ENCODE data around the gene MAK. TPM values are rescaled to one million over a fixed set of nuclear protein-coding genes. Genes with fewer than 3 reads are reported as not detected.
A peak's percentile ranks its signal among the peaks of the same experiment; 100 is the strongest.

MAK gene
- total and polyA plus RNA-seq, 2 of the 13 experiments (the other 11 are each of a cell fraction or from before 2014, with no cell fraction given), result 0.04 TPM; not detected in 1

DNA sequence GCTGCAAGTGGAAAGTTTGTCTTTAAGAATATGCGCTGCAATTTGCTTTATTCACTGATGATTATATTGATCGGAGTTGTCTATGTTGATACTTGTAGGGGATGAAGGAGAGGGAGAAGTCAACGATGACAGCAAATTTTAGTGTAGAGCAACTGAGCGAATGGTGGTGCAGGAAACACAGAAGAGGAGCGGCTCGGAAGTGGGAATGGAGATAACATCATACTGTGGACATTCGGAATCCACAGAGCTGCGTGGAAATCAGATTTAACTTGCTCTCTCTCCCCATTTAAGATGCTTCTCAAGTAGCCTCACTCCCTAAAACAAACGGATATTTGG is 91.5 kb downstream of the MAK start (continued):
- TF ChIP-seq ZMAT5 (CRISPR knock-in tag; IDR thresholded peaks at IDR 0.05; ENCODE audit: borderline replicate concordance, low read depth) (no peak), HNF4A (CRISPR knock-in tag; IDR thresholded peaks at IDR 0.05) (no peak), JARID2 (CRISPR knock-in tag; IDR thresholded peaks at IDR 0.05; ENCODE audit: insufficient replicate concordance) (no peak), ZNF773 (CRISPR knock-in tag; IDR thresholded peaks at IDR 0.05; ENCODE audit: borderline replicate concordance) (no peak), RAD51 (IDR thresholded peaks at IDR 0.05; ENCODE audit: borderline replicate concordance) (no peak), CEBPG (CRISPR knock-in tag; IDR thresholded peaks at IDR 0.05) (no peak), MTF1 (CRISPR knock-in tag; IDR thresholded peaks at IDR 0.05) (no peak), SETDB1 (CRISPR knock-in tag; IDR thresholded peaks at IDR 0.05; ENCODE audit: borderline replicate concordance) (no peak), TBP (CRISPR knock-in tag; IDR thresholded peaks at IDR 0.05) (no peak), RCOR2 (CRISPR knock-in tag; IDR thresholded peaks at IDR 0.05) (no peak), ZNF678 (CRISPR knock-in tag; IDR thresholded peaks at IDR 0.05) (no peak), RELA (CRISPR knock-in tag; IDR thresholded peaks at IDR 0.05) (no peak), ZNF205 (CRISPR knock-in tag; IDR thresholded peaks at IDR 0.05) (no peak), ZMYM3 (CRISPR knock-in tag; IDR thresholded peaks at IDR 0.05) (no peak), SALL2 (CRISPR knock-in tag; IDR thresholded peaks at IDR 0.05) (0 out of 2 replicates have a peak, but pooled peaks have one; percentile 1), ZBTB7B (CRISPR knock-in tag; IDR thresholded peaks at IDR 0.05) (no peak), MBNL3 (CRISPR knock-in tag; conservative IDR thresholded peaks at IDR 0.05) (no peak), GABPA (IDR thresholded peaks at IDR 0.05; ENCODE audit: low read depth, low read length) (no peak), GABPA (CRISPR knock-in tag; IDR thresholded peaks at IDR 0.05; ENCODE audit: low read depth) (no peak), ZNF629 (CRISPR knock-in tag; conservative IDR thresholded peaks at IDR 0.05) (no peak), RXRA (CRISPR knock-in tag; IDR thresholded peaks at IDR 0.05) (no peak)
- TF ChIP-seq, protein P1, sequence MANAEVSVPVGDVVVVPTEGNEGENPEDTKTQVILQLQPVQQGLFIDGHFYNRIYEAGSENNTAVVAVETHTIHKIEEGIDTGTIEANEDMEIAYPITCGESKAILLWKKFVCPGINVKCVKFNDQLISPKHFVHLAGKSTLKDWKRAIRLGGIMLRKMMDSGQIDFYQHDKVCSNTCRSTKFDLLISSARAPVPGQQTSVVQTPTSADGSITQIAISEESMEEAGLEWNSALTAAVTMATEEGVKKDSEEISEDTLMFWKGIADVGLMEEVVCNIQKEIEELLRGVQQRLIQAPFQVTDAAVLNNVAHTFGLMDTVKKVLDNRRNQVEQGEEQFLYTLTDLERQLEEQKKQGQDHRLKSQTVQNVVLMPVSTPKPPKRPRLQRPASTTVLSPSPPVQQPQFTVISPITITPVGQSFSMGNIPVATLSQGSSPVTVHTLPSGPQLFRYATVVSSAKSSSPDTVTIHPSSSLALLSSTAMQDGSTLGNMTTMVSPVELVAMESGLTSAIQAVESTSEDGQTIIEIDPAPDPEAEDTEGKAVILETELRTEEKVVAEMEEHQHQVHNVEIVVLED (CRISPR knock-in tag; IDR thresholded peaks at IDR 0.05; ENCODE audit: borderline replicate concordance), result no peak
- TF ChIP-seq, protein P2, sequence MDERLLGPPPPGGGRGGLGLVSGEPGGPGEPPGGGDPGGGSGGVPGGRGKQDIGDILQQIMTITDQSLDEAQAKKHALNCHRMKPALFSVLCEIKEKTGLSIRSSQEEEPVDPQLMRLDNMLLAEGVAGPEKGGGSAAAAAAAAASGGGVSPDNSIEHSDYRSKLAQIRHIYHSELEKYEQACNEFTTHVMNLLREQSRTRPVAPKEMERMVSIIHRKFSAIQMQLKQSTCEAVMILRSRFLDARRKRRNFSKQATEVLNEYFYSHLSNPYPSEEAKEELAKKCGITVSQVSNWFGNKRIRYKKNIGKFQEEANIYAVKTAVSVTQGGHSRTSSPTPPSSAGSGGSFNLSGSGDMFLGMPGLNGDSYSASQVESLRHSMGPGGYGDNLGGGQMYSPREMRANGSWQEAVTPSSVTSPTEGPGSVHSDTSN (CRISPR knock-in tag; IDR thresholded peaks at IDR 0.05), result no peak
- TF ChIP-seq, protein P3, sequence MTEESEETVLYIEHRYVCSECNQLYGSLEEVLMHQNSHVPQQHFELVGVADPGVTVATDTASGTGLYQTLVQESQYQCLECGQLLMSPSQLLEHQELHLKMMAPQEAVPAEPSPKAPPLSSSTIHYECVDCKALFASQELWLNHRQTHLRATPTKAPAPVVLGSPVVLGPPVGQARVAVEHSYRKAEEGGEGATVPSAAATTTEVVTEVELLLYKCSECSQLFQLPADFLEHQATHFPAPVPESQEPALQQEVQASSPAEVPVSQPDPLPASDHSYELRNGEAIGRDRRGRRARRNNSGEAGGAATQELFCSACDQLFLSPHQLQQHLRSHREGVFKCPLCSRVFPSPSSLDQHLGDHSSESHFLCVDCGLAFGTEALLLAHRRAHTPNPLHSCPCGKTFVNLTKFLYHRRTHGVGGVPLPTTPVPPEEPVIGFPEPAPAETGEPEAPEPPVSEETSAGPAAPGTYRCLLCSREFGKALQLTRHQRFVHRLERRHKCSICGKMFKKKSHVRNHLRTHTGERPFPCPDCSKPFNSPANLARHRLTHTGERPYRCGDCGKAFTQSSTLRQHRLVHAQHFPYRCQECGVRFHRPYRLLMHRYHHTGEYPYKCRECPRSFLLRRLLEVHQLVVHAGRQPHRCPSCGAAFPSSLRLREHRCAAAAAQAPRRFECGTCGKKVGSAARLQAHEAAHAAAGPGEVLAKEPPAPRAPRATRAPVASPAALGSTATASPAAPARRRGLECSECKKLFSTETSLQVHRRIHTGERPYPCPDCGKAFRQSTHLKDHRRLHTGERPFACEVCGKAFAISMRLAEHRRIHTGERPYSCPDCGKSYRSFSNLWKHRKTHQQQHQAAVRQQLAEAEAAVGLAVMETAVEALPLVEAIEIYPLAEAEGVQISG (CRISPR knock-in tag; IDR thresholded peaks at IDR 0.05), result no peak
